T-cell (primary cell): ENCODE data around the gene MICA. TPM values are rescaled to one million over a fixed set of nuclear protein-coding genes. Genes with fewer than 3 reads are reported as not detected.
"Not testable (repeated sequence)": the region's sequence is repeated elsewhere in the genome, so short reads cannot be mapped to it uniquely, and the experiment has no call there.

ENCODE experiments used
- ATAC-seq, 4 experiments: fragments of 200-7000 bp in 3 of 4; fragments of 150-1000 bp in 1 of 4; cut with Tn5 transposase; replicated peaks in 1 of 4; 1 replicate in 3 of 4; 2 replicates in 1 of 4; pipeline ENCODE4 v1.10.0; 2021; ENCODE audit warnings: moderate library complexity in 3 of 4, mild to moderate bottlenecking in 2 of 4, moderate number of reproducible peaks in 1 of 4
- CTCF ChIA-PET, 2 donors: fragments of 300-600 bp; sonication (Branson Sonifier 250); formaldehyde crosslinking; loops; one replicate each; lab custom pipeline; 2022; ENCODE audit warnings: antibody characterized with exemption in 2 of 2; lab: Charles Lee
- POLR2A ChIA-PET, 2 donors: fragments of 300-600 bp; sonication (Branson Sonifier 250); formaldehyde crosslinking; loops; one replicate each; lab custom pipeline; 2022; ENCODE audit warnings: antibody characterized with exemption in 2 of 2; lab: Charles Lee
- DNase-seq, 35 experiments: peaks; one replicate each; pipeline versions ENCODE4 v3.0.0 to v3.0.0-alpha.2; 2013 to 2023
- H3K27ac ChIP-seq: one replicate; pipeline ENCODE4 v1.5.1; 2013; ENCODE audit warnings: low read length
- H3K27me3 ChIP-seq, 2 experiments: replicated peaks in 1 of 2; 1 replicate in 1 of 2; 2 replicates in 1 of 2; pipeline versions ENCODE4 v1.6.1 to v1.7.0; 2013; ENCODE audit warnings: low read length in 1 of 2, mixed read lengths in 1 of 2; ENCODE audit not compliant: control insufficient read depth in 2 of 2, insufficient read depth in 2 of 2; ENCODE audit errors: extremely low read depth in 1 of 2
- H3K36me3 ChIP-seq, 2 donors: 1 replicate in 1 of 2; 2 replicates in 1 of 2; pipeline versions ENCODE4 v1.6.1 to v1.7.0; 2013; ENCODE audit warnings: low read length in 1 of 2; ENCODE audit not compliant: control insufficient read depth in 2 of 2, insufficient read depth in 1 of 2; ENCODE audit errors: extremely low read depth in 1 of 2
- H3K4me1 ChIP-seq, 2 experiments: 1 replicate in 1 of 2; 2 replicates in 1 of 2; pipeline versions ENCODE4 v1.6.1 to v1.7.0; 2013; ENCODE audit warnings: low read length in 2 of 2, mixed read lengths in 1 of 2; ENCODE audit not compliant: insufficient read depth in 2 of 2, control insufficient read depth in 1 of 2; ENCODE audit errors: extremely low read depth in 1 of 2
- H3K4me3 ChIP-seq, 2 donors: 1 replicate in 1 of 2; 2 replicates in 1 of 2; pipeline versions ENCODE4 v1.5.1 to v1.7.0; 2013; ENCODE audit warnings: mild to moderate bottlenecking in 2 of 2, low read length in 1 of 2, moderate library complexity in 1 of 2; ENCODE audit not compliant: control insufficient read depth in 1 of 2; ENCODE audit errors: extremely low read depth in 1 of 2
- H3K9me3 ChIP-seq: 2 replicates; pipeline ENCODE4 v1.7.0; 2013
- H3K27ac Mint-ChIP-seq, 2 donors: one replicate each; pipeline ENCODE4 v1.8.0; 2020 to 2021; ENCODE audit warnings: mild to moderate bottlenecking in 2 of 2, mixed read lengths in 2 of 2
- H3K27me3 Mint-ChIP-seq, 2 donors: one replicate each; pipeline ENCODE4 v1.8.0; 2021 to 2022; ENCODE audit warnings: mixed read lengths in 2 of 2
- H3K36me3 Mint-ChIP-seq: one replicate; pipeline ENCODE4 v1.8.0; 2021; ENCODE audit warnings: mixed read lengths
- H3K4me1 Mint-ChIP-seq, 3 donors: one replicate each; pipeline ENCODE4 v1.8.0; 2020 to 2022; ENCODE audit warnings: mixed read lengths in 3 of 3, mild to moderate bottlenecking in 1 of 3
- H3K4me3 Mint-ChIP-seq, 3 donors: one replicate each; pipeline ENCODE4 v1.8.0; 2020 to 2022; ENCODE audit warnings: mild to moderate bottlenecking in 3 of 3, mixed read lengths in 3 of 3, moderate library complexity in 3 of 3
- H3K9me3 Mint-ChIP-seq, 3 donors: one replicate each; pipeline ENCODE4 v1.8.0; 2020 to 2022; ENCODE audit warnings: mixed read lengths in 3 of 3
- WGBS: methylation state at CpG from one replicate; pipeline ENCODE4 v1.1.5; 2013; ENCODE audit warnings: missing lambda C conversion rate; ENCODE audit not compliant: insufficient coverage; 5-methylcytosine and 5-hydroxymethylcytosine counted together
- total RNA-seq, 35 experiments: library from RNA in 6 of 35; stranded (reverse) in 6 of 35; fragments of 120-200 nt in 1 of 35; gene quantifications; one replicate each; pipeline versions ENCODE4 v1.2.1 to v1.2.4 and lab custom pipeline; 2013 to 2026

MICA gene
- total RNA-seq, 5 donors from 2014 or later (not counting 1 experiment from before 2014, with no cell fraction given) = 5.5 to 24.0 (median 14.9) TPM

GRCh38 chr6:31365864-31366263 is 37.5 kb upstream of the MICA start:
- H3K4me3 Mint-ChIP-seq = peak overlapping the region in 2 of 3 donors; percentile 2 to 79

GRCh38 chr6:31366693-31367470 is 36.5 kb upstream of the MICA start:
- POLR2A ChIA-PET = interaction anchor here (0.6 to 1.3 kb wide), 5 partner anchors 12 to 169 kb away, joined by 3 to 4 read pairs (median 3); no protein-coding TSS in a partner anchor
- Histone ChIP-seq H3K9me3 (no peaks in the 10 kb centered on the region), H3K27me3 (peaks cover 2 to 13% of the 10 kb centered on the region in 2 experiments), H3K4me1 (peaks cover 2 to 9% of the 10 kb centered on the region in 2 experiments), H3K36me3 (no peaks in the 10 kb centered on the region), H3K27ac (no peak overlapping the region), H3K4me3 (peak overlapping the region; percentile 46 to 69)
- Mint-ChIP-seq H3K27ac (peak overlapping the region; percentile 0 to 3), H3K4me3 (peak overlapping the region; percentile 75 to 79 (median 75)), H3K9me3 (peaks cover 0 to 1% (median under 1%) of the 10 kb centered on the region in 3 donors), H3K27me3 (peaks cover 24 to 29% of the 10 kb centered on the region in 2 donors), H3K36me3 (peaks cover under 1% of the 10 kb centered on the region), H3K4me1 (peaks cover 10 to 28% (median 20%) of the 10 kb centered on the region in 3 donors)
- WGBS = 4% methylated on average over 16 of the region's 30 CpGs
- ATAC-seq (peak; percentile 97 to 98 (median 98)), DNase-seq (peak; percentile 37 to 97 (median 81))
- CTCF ChIA-PET = interaction anchor here (0.6 to 2.6 kb wide), 14 partner anchors 9 to 237 kb away, joined by 3 to 28 read pairs (median 5); partner anchors contain the start of genes CCHCR1 (in 1 of the 2) and TCF19 (in 1 of the 2)

More at GRCh38 chr6:31365864-31366263, 37.5 kb upstream of the MICA start:
- Histone ChIP-seq H3K9me3 (no peaks in the 10 kb centered on the region), H3K36me3 (no peaks in the 10 kb centered on the region), H3K27me3 (peaks cover 2 to 13% of the 10 kb centered on the region in 2 experiments), H3K27ac (no peak overlapping the region), H3K4me1 (peaks cover 2 to 9% of the 10 kb centered on the region in 2 experiments), H3K4me3 (no peak overlapping the region)
- POLR2A ChIA-PET = interaction anchor here (0.6 to 1.3 kb wide), 5 partner anchors 11 to 840 kb away, joined by 3 to 9 read pairs (median 3); no protein-coding TSS in a partner anchor
- DNase-seq (no peak), ATAC-seq (no peak)
- H3K27ac Mint-ChIP-seq = no peak overlapping the region
- peaks cover 24 to 29% of the 10 kb centered on the region in 2 donors for H3K27me3 Mint-ChIP-seq
- peaks cover 5% of the 10 kb centered on the region for H3K36me3 Mint-ChIP-seq
- WGBS = no CpG with 5 or more reads among the region's 5 CpGs
- H3K4me1 Mint-ChIP-seq = peaks cover 10 to 28% (median 20%) of the 10 kb centered on the region in 3 donors
- H3K9me3 Mint-ChIP-seq = peaks cover 0 to 3% (median under 1%) of the 10 kb centered on the region in 3 donors
- CTCF ChIA-PET = interaction anchor here (0.6 to 2.6 kb wide), 14 partner anchors 10 to 1437 kb away, joined by 3 to 28 read pairs (median 5); partner anchors contain the start of genes CCHCR1 (in 1 of the 2) and TCF19 (in 1 of the 2)

- POLR2A ChIA-PET = no interaction called here
- Histone ChIP-seq H3K27ac (no peak overlapping the region), H3K36me3 (no peaks in the 10 kb centered on the region), H3K4me3 (no peak overlapping the region), H3K9me3 (no peaks in the 10 kb centered on the region), H3K27me3 (peaks cover 2 to 13% of the 10 kb centered on the region in 2 experiments), H3K4me1 (peaks cover 2 to 9% of the 10 kb centered on the region in 2 experiments)
- Mint-ChIP-seq H3K36me3 (peaks cover 4% of the 10 kb centered on the region), H3K27me3 (peaks cover 24 to 33% of the 10 kb centered on the region in 2 donors), H3K4me3 (no peak overlapping the region), H3K9me3 (peaks cover 0 to 6% (median 0%) of the 10 kb centered on the region in 3 donors), H3K4me1 (peaks cover 10 to 26% (median 20%) of the 10 kb centered on the region in 3 donors), H3K27ac (no peak overlapping the region)
- no CpG with 5 or more reads among the region's 2 CpGs for WGBS
- ATAC-seq (no peak), DNase-seq (no peak)
- CTCF ChIA-PET = interaction anchor here in 1 of 2 donors (2.4 kb wide), 1 partner anchor 172 kb away, joined by 28 read pairs; no protein-coding TSS in a partner anchor
These were observed 34.9 kb upstream of the MICA start for GRCh38 chr6:31368461-31368860.

GRCh38 chr6:31374118-31374517 is 29.3 kb upstream of the MICA start:
- H3K36me3 ChIP-seq, H3K27ac Mint-ChIP-seq, H3K9me3 Mint-ChIP-seq, H3K4me3 Mint-ChIP-seq, H3K9me3 ChIP-seq, ATAC-seq, H3K36me3 Mint-ChIP-seq, H3K4me3 ChIP-seq, H3K4me1 ChIP-seq, H3K27ac ChIP-seq, H3K4me1 Mint-ChIP-seq, POLR2A ChIA-PET, CTCF ChIA-PET: not testable (repeated sequence)
- WGBS = no CpG with 5 or more reads among the region's 8 CpGs
- peak in 1 of 35 experiments; percentile 31 for DNase-seq
- H3K27me3 ChIP-seq = peaks cover 0 to 21% of the 10 kb centered on the region in 2 experiments
- peaks cover 26 to 28% of the 10 kb centered on the region in 2 donors for H3K27me3 Mint-ChIP-seq

- Mint-ChIP-seq H3K27ac (no peak overlapping the region), H3K4me3 (no peak overlapping the region), H3K27me3 (peaks cover 17 to 25% of the 10 kb centered on the region in 2 donors), H3K36me3 (peaks cover 4% of the 10 kb centered on the region), H3K4me1 (no peaks in the 10 kb centered on the region), H3K9me3 (peaks cover 0 to 6% (median 0%) of the 10 kb centered on the region in 3 donors)
- Histone ChIP-seq H3K27ac (no peak overlapping the region), H3K9me3 (no peaks in the 10 kb centered on the region), H3K36me3 (no peaks in the 10 kb centered on the region), H3K4me3 (no peak overlapping the region), H3K4me1 (no peaks in the 10 kb centered on the region), H3K27me3 (peaks cover 0 to 28% of the 10 kb centered on the region in 2 experiments)
- ATAC-seq (no peak), DNase-seq (no peak)
- ChIA-PET CTCF (interaction anchor here in 1 of 2 donors (1.7 kb wide), 1 partner anchor 9 kb away, joined by 7 read pairs; no protein-coding TSS in a partner anchor), POLR2A (interaction anchor here (0.6 kb wide), 2 partner anchors 11 to 72 kb away, joined by 4 to 5 read pairs; no protein-coding TSS in a partner anchor)
These were observed 27.7 kb upstream of the MICA start for GRCh38 chr6:31375699-31376098.

GRCh38 chr6:31377029-31377428 is 26.4 kb upstream of the MICA start:
- no peaks in the 10 kb centered on the region for H3K4me1 Mint-ChIP-seq
- ATAC-seq (no peak), DNase-seq (no peak)
- no peak overlapping the region for H3K27ac Mint-ChIP-seq
- Histone ChIP-seq H3K27ac (no peak overlapping the region), H3K9me3 (no peaks in the 10 kb centered on the region), H3K4me1 (no peaks in the 10 kb centered on the region), H3K36me3 (no peaks in the 10 kb centered on the region), H3K27me3 (peaks cover 0 to 28% of the 10 kb centered on the region in 2 experiments), H3K4me3 (no peak overlapping the region)
- H3K4me3 Mint-ChIP-seq = no peak overlapping the region
- H3K27me3 Mint-ChIP-seq = peaks cover 17 to 24% of the 10 kb centered on the region in 2 donors
- POLR2A ChIA-PET = no interaction called here
- peaks cover 0 to 3% (median 0%) of the 10 kb centered on the region in 3 donors for H3K9me3 Mint-ChIP-seq
- CTCF ChIA-PET = interaction anchor here in 1 of 2 donors (1.7 kb wide), 1 partner anchor 10 kb away, joined by 7 read pairs; no protein-coding TSS in a partner anchor
- H3K36me3 Mint-ChIP-seq = peaks cover 2% of the 10 kb centered on the region
- 57% methylated on average over 2 of the region's 4 CpGs for WGBS
